Measurements from ENCODE around the gene WNT6. TPM values are rescaled to one million over a fixed set of nuclear protein-coding genes. Genes with fewer than 3 reads are reported as not detected.

The WNT6 gene
- total and polyA plus RNA-seq, 10 of the 15 experiments (the other 5 are each of a cell fraction or from before 2014, with no cell fraction given): 0.11 to 0.44 (median 0.22) TPM; not detected in 5

GRCh38 chr2:218882461-218882816 lies 22.8 kb downstream of the WNT6 start:
- in situ Hi-C loops (cut with MboI) (no loop called here), intact Hi-C loops (cut with micrococcal nuclease; ENCODE audit: unreplicated experiment) (no loop called here)
- BruUV-seq (replicated peaks): TSS peak; percentile 43
- Histone ChIP-seq H3K4me2 (ENCODE audit: control insufficient read depth, insufficient read depth) (peak overlapping the region; percentile 84), H3K9me3 (replicated peaks; ENCODE audit: control insufficient read depth, insufficient read depth, low read length) (no peaks in the 10 kb centered on the region), H3K36me3 (ENCODE audit: control insufficient read depth in 2 of 2, insufficient read depth in 2 of 2, low read length in 1 of 2) (peaks cover 0 to 5% of the 10 kb centered on the region in 2 experiments; a peak in 1 of 4 replicates), H3K4me3 (peak overlapping the region; percentile 96), H3K27me3 (replicated peaks in 1 of 2; ENCODE audit: control insufficient read depth in 2 of 2, insufficient read depth in 2 of 2, low read length in 1 of 2) (no peaks in the 10 kb centered on the region), H3K4me1 (ENCODE audit: control insufficient read depth, insufficient read depth, low read length) (peaks cover 62% of the 10 kb centered on the region), H4K20me1 (ENCODE audit: control insufficient read depth, insufficient read depth) (no peaks in the 10 kb centered on the region), H2AFZ (ENCODE audit: control insufficient read depth, low read depth, low read length) (no peak overlapping the region), H3K79me2 (ENCODE audit: control insufficient read depth, insufficient read depth, low read length) (peaks cover 62% of the 10 kb centered on the region), H3K9ac (ENCODE audit: control insufficient read depth, insufficient read depth, low read length) (peak overlapping the region; percentile 67), H3K27ac (ENCODE audit: control insufficient read depth, insufficient read depth) (peak overlapping the region; percentile 65; the same call in 1 of the 2 replicates)
- RAD21 ChIA-PET (ENCODE audit: unreplicated experiment): interaction anchor here (0.5 to 16.0 kb wide), 3 partner anchors 13 to 294 kb away, joined by 3 to 871 read pairs (median 3); partner anchors contain the start of genes BCS1L and ZNF142
- POLR2A ChIA-PET: interaction anchor here (1.1 to 10.6 kb wide), 2 partner anchors 13 to 592 kb away, joined by 4 to 360 read pairs; no protein-coding TSS in a partner anchor
- WGBS (ENCODE audit: insufficient coverage, insufficient replicate concordance, low lambda C conversion rate, missing lambda C conversion rate): 100% methylated on average over 1 of the region's 1 CpG
- SMC1A ChIA-PET (ENCODE audit: uncharacterized antibody, unreplicated experiment): interaction anchor here (15.8 kb wide), 1 partner anchor 14 kb away, joined by 780 read pairs; no protein-coding TSS in a partner anchor
- CTCF ChIA-PET: interaction anchor here (21.9 kb wide), 1 partner anchor 18 kb away, joined by 1364 read pairs; no protein-coding TSS in a partner anchor
- no peak for TF ChIP-seq SMAD1 (IDR thresholded peaks at IDR 0.05; ENCODE audit: low read depth, partially characterized antibody)
- TF ChIP-seq ATF7 (IDR thresholded peaks at IDR 0.05; ENCODE audit: low read depth): no peak
- no peak for TF ChIP-seq TCF12 (IDR thresholded peaks at IDR 0.05; ENCODE audit: low read depth, low read length)
- TF ChIP-seq PAX5 (IDR thresholded peaks at IDR 0.05; ENCODE audit: borderline replicate concordance, low read depth, low read length): no peak
- no peak for TF ChIP-seq BRCA1 (IDR thresholded peaks at IDR 0.05; ENCODE audit: low read depth, low read length)
- no peak for TF ChIP-seq TBL1XR1 (IDR thresholded peaks at IDR 0.05; ENCODE audit: low read depth, low read length)
- TF ChIP-seq BHLHE40 (IDR thresholded peaks at IDR 0.05; ENCODE audit: borderline replicate concordance in 1 of 2, low read depth in 2 of 2, low read length in 1 of 2): no peak
- TF ChIP-seq REST (IDR thresholded peaks at IDR 0.05; ENCODE audit: low read depth, low read length): no peak
- no peak for TF ChIP-seq RAD51 (IDR thresholded peaks at IDR 0.05)
- no peak for TF ChIP-seq RELB (IDR thresholded peaks at IDR 0.05; ENCODE audit: low read depth)
- no peak for TF ChIP-seq NRF1 (conservative IDR thresholded peaks at IDR 0.05; ENCODE audit: low read depth, low read length)
- TF ChIP-seq USF1 (IDR thresholded peaks at IDR 0.05; ENCODE audit: borderline replicate concordance, extremely low read length, insufficient read depth, low read depth, low read length): no peak
- no peak for FAIRE-seq
- ATAC-seq: no peak
- DNase-seq (ENCODE audit: low read depth, low spot score): no peak
